Caco-2 (cell line): ENCODE results near the gene JDP2. TPM values are rescaled to one million over a fixed set of nuclear protein-coding genes. Genes with fewer than 3 reads are reported as not detected.

Experiments used
- BruUV-seq: library from RNA; stranded (reverse); fragments of 400-500 nt; replicated peaks from 2 replicates; lab custom pipeline; 2021; lab: Mats Ljungman, UMichigan
- CTCF ChIA-PET: fragments of 300-600 bp; sonication (Branson Sonifier 250); formaldehyde crosslinking; loops from one replicate; lab custom pipeline; 2022; ENCODE audit warnings: antibody characterized with exemption; lab: Charles Lee
- POLR2A ChIA-PET: fragments of 300-600 bp; sonication (Branson Sonifier 250); formaldehyde crosslinking; loops from one replicate; lab custom pipeline; 2022; ENCODE audit warnings: antibody characterized with exemption; lab: Charles Lee
- DNase-seq, 2 experiments: peaks; one replicate each; pipeline versions ENCODE4 v3.0.0 to v3.0.0-alpha.2; 2020 to 2022
- H3K27me3 ChIP-seq: replicated peaks from 2 replicates; pipeline ENCODE4 v1.6.0; 2011; ENCODE audit warnings: low read length; ENCODE audit not compliant: control insufficient read depth, insufficient read depth
- H3K36me3 ChIP-seq: 2 replicates; pipeline ENCODE4 v1.5.1; 2011; ENCODE audit warnings: low read length; ENCODE audit not compliant: control insufficient read depth, insufficient read depth
- H3K4me1 ChIP-seq: fragments of 250-450 bp; sonication (Bioruptor Pico); 2 replicates; pipeline ENCODE4 v1.5.1; 2020; ENCODE audit warnings: mild to moderate bottlenecking
- H3K4me3 ChIP-seq: 2 replicates; pipeline ENCODE4 v1.5.1; 2011; ENCODE audit warnings: low read depth, mild to moderate bottlenecking, control low read depth, low read length
- H3K9me3 ChIP-seq: fragments of 250-450 bp; sonication (Bioruptor Pico); 2 replicates; pipeline ENCODE4 v1.5.1; 2020; ENCODE audit warnings: mild to moderate bottlenecking, moderate library complexity
- H3K27ac Mint-ChIP-seq: one replicate; pipeline ENCODE4 v1.8.0; 2022; ENCODE audit warnings: mixed read lengths; ENCODE audit not compliant: unreplicated experiment
- H3K27me3 Mint-ChIP-seq: one replicate; pipeline ENCODE4 v1.8.0; 2022; ENCODE audit warnings: mixed read lengths; ENCODE audit not compliant: insufficient read depth, unreplicated experiment
- H3K36me3 Mint-ChIP-seq: one replicate; pipeline ENCODE4 v1.8.0; 2022; ENCODE audit warnings: mild to moderate bottlenecking, mixed read lengths; ENCODE audit not compliant: insufficient read depth, unreplicated experiment
- H3K4me1 Mint-ChIP-seq: one replicate; pipeline ENCODE4 v1.8.0; 2022; ENCODE audit warnings: low read depth, mixed read lengths; ENCODE audit not compliant: unreplicated experiment
- H3K4me3 Mint-ChIP-seq: one replicate; pipeline ENCODE4 v1.8.0; 2022; ENCODE audit warnings: mild to moderate bottlenecking, moderate library complexity, mixed read lengths; ENCODE audit not compliant: unreplicated experiment
- H3K9me3 Mint-ChIP-seq: one replicate; pipeline ENCODE4 v1.8.0; 2022; ENCODE audit warnings: mixed read lengths; ENCODE audit not compliant: unreplicated experiment
- CTCF ChIP-seq, 2 experiments: fragments of 200-600 bp in 1 of 2; IDR thresholded peaks; 1 replicate in 1 of 2; 2 replicates in 1 of 2; pipeline versions ENCODE4 v1.5.1 to v1.8.0; 2011 to 2022; ENCODE audit warnings: antibody characterized with exemption in 1 of 2, control low read depth in 1 of 2, inconsistent platforms in 1 of 2, low read depth in 1 of 2, low read length in 1 of 2, mild to moderate bottlenecking in 1 of 2, moderate library complexity in 1 of 2; ENCODE audit not compliant: insufficient read depth in 1 of 2, severe bottlenecking in 1 of 2, unreplicated experiment in 1 of 2
- intact Hi-C: fragments of 100-400 bp; cut with micrococcal nuclease; formaldehyde crosslinking; loops from one replicate; pipeline ENCODE4 v1.10.0; 2022; ENCODE audit not compliant: unreplicated experiment
- total RNA-seq: library from RNA; stranded (reverse); gene quantifications from 2 replicates; pipeline ENCODE4 v1.2.3, GENCODE V29; 2022

The JDP2 gene
- total RNA-seq, 1 experiment from 2014 or later = 95.7 TPM

DNA sequence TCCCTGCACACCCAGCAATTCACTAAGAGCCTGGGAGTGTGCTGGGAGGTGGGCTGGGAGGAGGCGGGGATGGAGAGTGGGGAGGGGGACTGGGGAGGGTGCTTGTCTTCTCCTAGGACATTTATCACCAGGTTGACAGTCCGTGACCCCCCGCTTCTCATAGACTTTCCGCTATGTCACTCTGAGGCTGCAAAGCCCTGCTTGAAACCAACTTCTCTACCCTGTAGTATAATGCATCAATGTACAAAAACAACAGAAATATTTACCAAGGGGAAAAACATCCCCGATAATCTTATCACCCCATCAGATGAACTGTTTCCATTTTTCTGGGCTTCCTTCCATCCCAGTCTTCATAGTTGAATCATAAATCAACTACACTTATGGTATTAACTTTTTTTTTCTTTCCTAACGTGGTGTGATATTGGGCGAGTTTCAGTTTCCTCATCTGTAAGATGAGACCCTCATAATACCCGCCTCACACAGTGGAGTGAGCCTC, 65.8 kb downstream of the JDP2 start:
- Mint-ChIP-seq H3K9me3 (no peaks in the 10 kb centered on the region), H3K4me3 (no peak overlapping the region), H3K4me1 (no peaks in the 10 kb centered on the region), H3K27ac (no peak overlapping the region), H3K27me3 (no peaks in the 10 kb centered on the region), H3K36me3 (no peaks in the 10 kb centered on the region)
- intact Hi-C loops = no loop called here
- no peaks in the 10 kb centered on the region for H3K36me3 ChIP-seq
- H3K27me3 ChIP-seq = no peaks in the 10 kb centered on the region
- no TSS peak for BruUV-seq
- CTCF ChIA-PET = interaction anchor here (0.5 kb wide), 1 partner anchor 19 kb away, joined by 5 read pairs; no protein-coding TSS in a partner anchor
- DNase-seq = no peak
- H3K4me1 ChIP-seq = no peaks in the 10 kb centered on the region
- no peaks in the 10 kb centered on the region for H3K9me3 ChIP-seq
- no peak for TF ChIP-seq CTCF (IDR thresholded peaks at IDR 0.05; ENCODE audit: insufficient read depth in 1 of 2, low read depth in 1 of 2, low read length in 1 of 2, severe bottlenecking in 1 of 2, unreplicated experiment in 1 of 2)
- H3K4me3 ChIP-seq = no peak overlapping the region
- POLR2A ChIA-PET = no interaction called here

DNA sequence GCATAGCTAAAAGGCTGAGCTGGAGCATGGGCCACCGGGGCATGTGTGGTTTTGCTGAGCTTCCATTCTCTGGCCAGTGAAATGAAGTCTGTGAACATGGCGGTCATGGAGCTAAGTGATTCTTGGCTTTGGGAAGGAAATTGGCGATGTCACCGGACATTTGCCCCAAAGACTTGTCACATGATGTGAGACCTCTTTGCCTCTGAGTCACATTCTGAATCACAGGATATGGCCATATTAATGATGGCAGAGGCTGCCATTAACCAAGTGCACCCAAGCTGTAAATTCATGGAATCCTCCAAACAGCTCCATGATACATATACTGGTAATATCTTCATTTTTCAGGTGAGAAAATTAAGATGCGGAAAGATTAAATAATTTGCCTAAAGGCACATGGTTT, 67.1 kb downstream of the JDP2 start:
- Mint-ChIP-seq H3K9me3 (no peaks in the 10 kb centered on the region), H3K4me1 (no peaks in the 10 kb centered on the region), H3K27me3 (no peaks in the 10 kb centered on the region), H3K4me3 (no peak overlapping the region), H3K27ac (no peak overlapping the region), H3K36me3 (no peaks in the 10 kb centered on the region)
- no peaks in the 10 kb centered on the region for H3K9me3 ChIP-seq
- CTCF ChIA-PET = interaction anchor here (0.6 to 1.4 kb wide), 2 partner anchors 66 to 177 kb away, joined by 3 to 7 read pairs; no protein-coding TSS in a partner anchor
- no peak for DNase-seq
- no TSS peak for BruUV-seq
- no peaks in the 10 kb centered on the region for H3K27me3 ChIP-seq
- no peak for TF ChIP-seq CTCF (IDR thresholded peaks at IDR 0.05; ENCODE audit: insufficient read depth in 1 of 2, low read depth in 1 of 2, low read length in 1 of 2, severe bottlenecking in 1 of 2, unreplicated experiment in 1 of 2)
- no peak overlapping the region for H3K4me3 ChIP-seq
- no peaks in the 10 kb centered on the region for H3K4me1 ChIP-seq
- POLR2A ChIA-PET = no interaction called here
- no peaks in the 10 kb centered on the region for H3K36me3 ChIP-seq
- intact Hi-C loops = no loop called here

GRCh38 chr14:75495399-75495798, 67.6 kb downstream of the JDP2 start:
- ChIA-PET POLR2A (no interaction called here), CTCF (interaction anchor here (0.6 to 1.4 kb wide), 2 partner anchors 66 to 177 kb away, joined by 3 to 7 read pairs; no protein-coding TSS in a partner anchor)
- intact Hi-C loops = no loop called here
- Histone ChIP-seq H3K9me3 (no peaks in the 10 kb centered on the region), H3K4me1 (no peaks in the 10 kb centered on the region), H3K36me3 (no peaks in the 10 kb centered on the region), H3K27me3 (no peaks in the 10 kb centered on the region), H3K4me3 (no peak overlapping the region)
- BruUV-seq = no TSS peak
- Mint-ChIP-seq H3K27ac (no peak overlapping the region), H3K36me3 (no peaks in the 10 kb centered on the region), H3K27me3 (no peaks in the 10 kb centered on the region), H3K9me3 (no peaks in the 10 kb centered on the region), H3K4me3 (no peak overlapping the region), H3K4me1 (no peaks in the 10 kb centered on the region)
- DNase-seq = no peak
- no peak for TF ChIP-seq CTCF (IDR thresholded peaks at IDR 0.05; ENCODE audit: insufficient read depth in 1 of 2, low read depth in 1 of 2, low read length in 1 of 2, severe bottlenecking in 1 of 2, unreplicated experiment in 1 of 2)
